K562 (cell line): Measurements from ENCODE around the gene CAPN13. TPM values are rescaled to one million over a fixed set of nuclear protein-coding genes. Genes with fewer than 3 reads are reported as not detected.

ENCODE experiments used
- ATAC-seq: fragments of 200-7000 bp; cut with Tn5 transposase; 3 replicates; pipeline ENCODE4 v1.9.1; 2020; ENCODE audit warnings: moderate library complexity
- BruUV-seq: library from RNA; stranded (reverse); fragments of 400-500 nt; replicated peaks from 2 replicates; lab custom pipeline; 2021; lab: Mats Ljungman, UMichigan
- CTCF ChIA-PET: fragments of 300-600 bp; formaldehyde crosslinking; extraction: SDS; loops from one replicate; lab custom pipeline; 2021; ENCODE audit warnings: low intra/inter-chr PET ratio; lab: Yijun Ruan, JAX
- POLR2A ChIA-PET: fragments of 300-600, 350-650 bp; sonication (Branson Sonifier 250); formaldehyde crosslinking; extraction: SDS; loops from one replicate; lab custom pipeline; 2021; ENCODE audit warnings: antibody characterized with exemption, inconsistent platforms; lab: Yijun Ruan, JAX
- DNase-seq, 4 experiments: peaks; one replicate each; pipeline versions ENCODE4 v3.0.0 to v3.0.0-alpha.2; 2011 to 2018; ENCODE audit warnings: low spot score in 3 of 4, mixed read lengths in 3 of 4; ENCODE audit errors: extremely low read depth in 1 of 4
- FAIRE-seq: peaks from 2 replicates; lab custom pipeline; 2011; peaks lifted over from hg19 to GRCh38; lab: Jason Lieb, UNC
- H2AFZ ChIP-seq: 2 replicates; pipeline ENCODE4 v1.6.0; 2011; ENCODE audit warnings: low read depth, low read length, control low read depth, inconsistent platforms
- H3K27ac ChIP-seq: fragments of 200-600 bp; 3 replicates; pipeline ENCODE4 v1.8.0; 2011; ENCODE audit warnings: low read depth, mild to moderate bottlenecking, control low read depth, inconsistent platforms, low read length, moderate library complexity, mixed read lengths; ENCODE audit errors: extremely low read depth
- H3K27me3 ChIP-seq, 2 experiments: fragments of 300-600 bp in 1 of 2; 2 replicates in 1 of 2; 3 replicates in 1 of 2; pipeline versions ENCODE4 v1.6.0 to v1.8.0; 2011; ENCODE audit warnings: inconsistent platforms in 2 of 2, low read length in 2 of 2, mild to moderate bottlenecking in 1 of 2, mixed read lengths in 1 of 2, moderate library complexity in 1 of 2; ENCODE audit not compliant: control insufficient read depth in 2 of 2, insufficient read depth in 2 of 2
- H3K36me3 ChIP-seq: fragments of 300-600 bp; 3 replicates; pipeline ENCODE4 v1.8.0; 2011; ENCODE audit warnings: mild to moderate bottlenecking, low read length, inconsistent platforms; ENCODE audit not compliant: control insufficient read depth, insufficient read depth
- H3K4me1 ChIP-seq, 2 experiments: fragments of 200-600 bp in 1 of 2; replicated peaks in 1 of 2; 2 replicates in 1 of 2; 3 replicates in 1 of 2; pipeline versions ENCODE4 v1.5.1 to v1.8.0; 2011; ENCODE audit warnings: inconsistent platforms in 2 of 2, low read length in 2 of 2, mild to moderate bottlenecking in 1 of 2, mixed read lengths in 1 of 2, moderate library complexity in 1 of 2; ENCODE audit not compliant: control insufficient read depth in 2 of 2, insufficient read depth in 2 of 2
- H3K4me2 ChIP-seq: 2 replicates; pipeline ENCODE4 v1.6.1; 2011; ENCODE audit warnings: low read length, control low read depth, inconsistent platforms, mixed read lengths; ENCODE audit not compliant: insufficient read depth
- H3K4me3 ChIP-seq: fragments of 200-600 bp; sonication (generic), shearing (Covaris generic); 2 replicates; pipeline ENCODE4 v1.5.1; 2016; ENCODE audit warnings: control low read depth, inconsistent platforms
- H3K79me2 ChIP-seq: fragments of 200-600 bp; 3 replicates; pipeline ENCODE4 v1.8.0; 2011; ENCODE audit warnings: low read length, inconsistent platforms; ENCODE audit not compliant: control insufficient read depth, insufficient read depth
- H3K9ac ChIP-seq, 2 experiments: 2 replicates each; pipeline versions ENCODE4 v1.6.0 to v1.6.1; 2011; ENCODE audit warnings: low read depth in 2 of 2, low read length in 2 of 2, control low read depth in 1 of 2, inconsistent platforms in 1 of 2, mild to moderate bottlenecking in 1 of 2, mixed read lengths in 1 of 2; ENCODE audit not compliant: insufficient read depth in 1 of 2
- H3K9me1 ChIP-seq: one replicate; pipeline ENCODE4 v1.6.0; 2011; ENCODE audit warnings: inconsistent platforms, mild to moderate bottlenecking, low read length, moderate library complexity; ENCODE audit not compliant: control insufficient read depth, insufficient read depth
- H3K9me3 ChIP-seq: replicated peaks from 2 replicates; pipeline ENCODE4 v1.5.1; 2011; ENCODE audit warnings: low read depth, low read length, inconsistent platforms; ENCODE audit not compliant: control insufficient read depth, insufficient read depth
- H4K20me1 ChIP-seq: replicated peaks from 2 replicates; pipeline ENCODE4 v1.6.1; 2011; ENCODE audit warnings: low read length, inconsistent platforms, mixed read lengths; ENCODE audit not compliant: control insufficient read depth, insufficient read depth
- CEBPG ChIP-seq, 3 experiments: fragments of 200-800 bp in 1 of 3; sonication (Bioruptor generic) in 1 of 3; sonication (generic) in 1 of 3; formaldehyde crosslinking in 1 of 3; IDR thresholded peaks in 2 of 3; conservative IDR thresholded peaks in 1 of 3; 2 replicates each; pipeline versions ENCODE4 v1.6.1 to v1.8.0; 2016 to 2022; ENCODE audit warnings: missing compliant biosample characterization in 2 of 3, missing genetic modification characterization in 2 of 3, mild to moderate bottlenecking in 1 of 3, missing genetic modification reagents in 1 of 3
- ESRRB ChIP-seq: fragments of 250-450 bp; sonication (Bioruptor Pico); IDR thresholded peaks from 2 replicates; pipeline ENCODE4 v1.5.0; 2020; ENCODE audit warnings: mild to moderate bottlenecking, moderate library complexity, borderline replicate concordance
- HDAC3 ChIP-seq: fragments of 450-650 bp; IDR thresholded peaks from 2 replicates; pipeline ENCODE4 v1.6.1; 2018; ENCODE audit warnings: borderline replicate concordance, mild to moderate bottlenecking, moderate library complexity; ENCODE audit not compliant: partially characterized antibody
- HSF4 ChIP-seq: fragments of 250-450 bp; sonication (Bioruptor Pico); IDR thresholded peaks from 2 replicates; pipeline ENCODE4 v2.1.2; 2022; ENCODE audit warnings: mild to moderate bottlenecking, moderate library complexity, borderline replicate concordance
- PRMT5 ChIP-seq: sonication (generic); formaldehyde crosslinking; IDR thresholded peaks from 2 replicates; pipeline ENCODE4 v1.5.0; 2020; ENCODE audit warnings: missing genetic modification reagents
- RFX5 ChIP-seq: IDR thresholded peaks from 2 replicates; pipeline ENCODE4 v1.6.1; 2011; ENCODE audit warnings: low read depth, mild to moderate bottlenecking, improper control_type of control experiment, low read length
- WGBS: fragments of 100-300 bp; shearing (Covaris generic); methylation state at CpG from one replicate; pipeline ENCODE4 v1.1.6; 2016; ENCODE audit warnings: low coverage, mixed read lengths; ENCODE audit not compliant: insufficient coverage; ENCODE audit errors: missing lambda C conversion rate; 5-methylcytosine and 5-hydroxymethylcytosine counted together
- in situ Hi-C: fragments of 300-500 bp; cut with MboI; formaldehyde crosslinking; loops from 4 replicates; pipeline ENCODE4 v1.15.0; 2018; ENCODE audit warnings: inconsistent platforms, mixed read lengths
- intact Hi-C: fragments of 100-400 bp; cut with micrococcal nuclease; formaldehyde crosslinking; loops from 2 replicates; pipeline ENCODE4 v1.14.2; 2022
- polyA plus RNA-seq, 8 experiments: library from polyadenylated mRNA; depleted of rRNA in 4 of 8; stranded (reverse) in 5 of 8; unstranded in 3 of 8; fragments of >200 nt; fragmentation: Nextera tagmentation in 2 of 8; fragmentation: Illumina TruSeq in 1 of 8; extraction: Ambion mirVana in 2 of 8; extraction: Trizol in 1 of 8; gene quantifications; 2 replicates each; pipeline versions ENCODE4 v1.2.1 to v1.2.3, GENCODE V29; 2011 to 2014; ENCODE audit warnings: inconsistent platforms in 1 of 8, missing spikeins in 1 of 8
- total RNA-seq, 7 experiments: library from RNA; depleted of rRNA in 6 of 7; stranded (reverse); fragments of >200 nt in 6 of 7; fragmentation: Illumina TruSeq in 2 of 7; extraction: Trizol in 2 of 7; gene quantifications; 2 replicates each; pipeline versions ENCODE4 v1.2.1 to v1.2.3, GENCODE V29; 2011 to 2021; ENCODE audit warnings: low replicate concordance in 1 of 7
- TF ChIP-seq, protein P1 (sequence below): fragments of 450-650 bp; formaldehyde crosslinking; IDR thresholded peaks from 2 replicates; pipeline ENCODE4 v1.4.0; 2020; ENCODE audit warnings: mild to moderate bottlenecking, moderate library complexity
- TF ChIP-seq, protein P2 (sequence below): fragments of 450-650 bp; IDR thresholded peaks from 2 replicates; pipeline ENCODE4 v1.6.1; 2016
- TF ChIP-seq, protein P3 (sequence below), 2 experiments: IDR thresholded peaks in 1 of 2; conservative IDR thresholded peaks in 1 of 2; 2 replicates each; pipeline ENCODE4 v1.6.1; 2016; ENCODE audit warnings: low read depth in 2 of 2, mild to moderate bottlenecking in 1 of 2, missing compliant biosample characterization in 1 of 2, missing genetic modification characterization in 1 of 2, moderate library complexity in 1 of 2

CAPN13 gene
- total and polyA plus RNA-seq, 9 of the 15 experiments (the other 6 are each of a cell fraction or from before 2014, with no cell fraction given): not detected

DNA sequence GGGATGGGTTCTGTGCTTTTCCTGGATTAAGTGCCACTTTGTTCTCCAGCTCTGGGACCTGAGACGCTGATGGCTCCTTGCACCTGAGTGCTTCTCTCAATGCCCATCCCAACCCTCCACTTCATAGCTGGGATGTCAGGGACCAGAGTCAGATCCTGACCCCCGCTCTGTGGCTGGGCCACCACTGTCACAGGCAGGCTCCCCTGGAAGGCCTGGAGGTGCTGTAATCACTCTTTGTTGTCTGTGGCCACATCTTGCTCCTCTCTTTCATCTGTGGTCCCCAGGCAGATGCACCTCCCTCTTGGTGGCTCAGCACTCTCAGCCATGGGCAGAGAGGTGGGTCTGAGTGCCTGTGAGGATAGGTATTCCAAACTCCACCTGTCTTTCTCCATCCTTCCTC is 62.4 kb downstream of the CAPN13 start:
- FAIRE-seq: no peak
- Histone ChIP-seq H3K79me2 (no peaks in the 10 kb centered on the region), H4K20me1 (no peaks in the 10 kb centered on the region), H3K27me3 (peaks cover 8 to 64% of the 10 kb centered on the region in 2 experiments; a peak in 2 of 5 replicates), H3K36me3 (no peaks in the 10 kb centered on the region), H3K27ac (no peak overlapping the region), H3K9ac (no peak overlapping the region), H3K4me1 (no peaks in the 10 kb centered on the region), H3K9me1 (no peaks in the 10 kb centered on the region), H2AFZ (no peak overlapping the region), H3K4me2 (no peak overlapping the region), H3K9me3 (no peaks in the 10 kb centered on the region), H3K4me3 (no peak overlapping the region)
- intact Hi-C loops (no loop called here), in situ Hi-C loops (no loop called here)
- POLR2A ChIA-PET: no interaction called here
- CTCF ChIA-PET: no interaction called here
- WGBS: 0% methylated on average over 2 of the region's 2 CpGs
- BruUV-seq: no TSS peak
- no peak for DNase-seq
- TF ChIP-seq, protein P1, sequence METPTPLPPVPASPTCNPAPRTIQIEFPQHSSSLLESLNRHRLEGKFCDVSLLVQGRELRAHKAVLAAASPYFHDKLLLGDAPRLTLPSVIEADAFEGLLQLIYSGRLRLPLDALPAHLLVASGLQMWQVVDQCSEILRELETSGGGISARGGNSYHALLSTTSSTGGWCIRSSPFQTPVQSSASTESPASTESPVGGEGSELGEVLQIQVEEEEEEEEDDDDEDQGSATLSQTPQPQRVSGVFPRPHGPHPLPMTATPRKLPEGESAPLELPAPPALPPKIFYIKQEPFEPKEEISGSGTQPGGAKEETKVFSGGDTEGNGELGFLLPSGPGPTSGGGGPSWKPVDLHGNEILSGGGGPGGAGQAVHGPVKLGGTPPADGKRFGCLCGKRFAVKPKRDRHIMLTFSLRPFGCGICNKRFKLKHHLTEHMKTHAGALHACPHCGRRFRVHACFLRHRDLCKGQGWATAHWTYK (CRISPR knock-in tag): no peak
- TF ChIP-seq HDAC3 (no peak), PRMT5 (no peak), ESRRB (CRISPR knock-in tag) (no peak), HSF4 (CRISPR knock-in tag) (no peak), CEBPG (CRISPR knock-in tag; IDR thresholded peaks at IDR 0.05) (no peak), CEBPG (tag; conservative IDR thresholded peaks at IDR 0.05 in 1 of 2, IDR thresholded peaks at IDR 0.05 in 1 of 2) (no peak), RFX5 (no peak)
- TF ChIP-seq, protein P2, sequence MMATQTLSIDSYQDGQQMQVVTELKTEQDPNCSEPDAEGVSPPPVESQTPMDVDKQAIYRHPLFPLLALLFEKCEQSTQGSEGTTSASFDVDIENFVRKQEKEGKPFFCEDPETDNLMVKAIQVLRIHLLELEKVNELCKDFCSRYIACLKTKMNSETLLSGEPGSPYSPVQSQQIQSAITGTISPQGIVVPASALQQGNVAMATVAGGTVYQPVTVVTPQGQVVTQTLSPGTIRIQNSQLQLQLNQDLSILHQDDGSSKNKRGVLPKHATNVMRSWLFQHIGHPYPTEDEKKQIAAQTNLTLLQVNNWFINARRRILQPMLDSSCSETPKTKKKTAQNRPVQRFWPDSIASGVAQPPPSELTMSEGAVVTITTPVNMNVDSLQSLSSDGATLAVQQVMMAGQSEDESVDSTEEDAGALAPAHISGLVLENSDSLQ: no peak
- TF ChIP-seq, protein P3, sequence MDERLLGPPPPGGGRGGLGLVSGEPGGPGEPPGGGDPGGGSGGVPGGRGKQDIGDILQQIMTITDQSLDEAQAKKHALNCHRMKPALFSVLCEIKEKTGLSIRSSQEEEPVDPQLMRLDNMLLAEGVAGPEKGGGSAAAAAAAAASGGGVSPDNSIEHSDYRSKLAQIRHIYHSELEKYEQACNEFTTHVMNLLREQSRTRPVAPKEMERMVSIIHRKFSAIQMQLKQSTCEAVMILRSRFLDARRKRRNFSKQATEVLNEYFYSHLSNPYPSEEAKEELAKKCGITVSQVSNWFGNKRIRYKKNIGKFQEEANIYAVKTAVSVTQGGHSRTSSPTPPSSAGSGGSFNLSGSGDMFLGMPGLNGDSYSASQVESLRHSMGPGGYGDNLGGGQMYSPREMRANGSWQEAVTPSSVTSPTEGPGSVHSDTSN (CRISPR knock-in tag; IDR thresholded peaks at IDR 0.05; ENCODE audit: low read depth): no peak
- TF ChIP-seq, protein P3 (tag; conservative IDR thresholded peaks at IDR 0.05; ENCODE audit: low read depth): no peak
- no peak for ATAC-seq
